Skeletal muscle tissue (tissue), 2 donors: ENCODE results near the gene SPATA46. TPM values are rescaled to one million over a fixed set of nuclear protein-coding genes. Genes with fewer than 3 reads are reported as not detected.

Experiments
- small RNA-seq: library from RNA; depleted of rRNA; stranded (forward); fragments of <200 nt; gene quantifications from one replicate; pipeline ENCODE3, GENCODE V24; 2014
- total RNA-seq: library from RNA; depleted of rRNA; stranded (reverse); fragments of >200 nt; gene quantifications from one replicate; pipeline ENCODE4 v1.2.3, GENCODE V29; 2014

The SPATA46 gene
- total RNA-seq, 1 donor from 2014 or later: not detected

Small RNA genes lying within 50 kb of the gene (small RNA-seq; reads per million reads assigned to genes)
- not detected for gene MIR556
- gene RNA5SP61: not detected

Other genes starting within 250 kb of the SPATA46 start
- 0.52 TPM for gene C1orf226, start 4.9 kb upstream of the SPATA46 start, total RNA-seq
- gene SH2D1B, start 35.3 kb upstream of the SPATA46 start, total RNA-seq: 0.52 TPM
- gene UHMK1, start 121.0 kb upstream of the SPATA46 start, total RNA-seq: 36.0 TPM
- gene UAP1, start 184.9 kb upstream of the SPATA46 start, total RNA-seq: 43.8 TPM